K562 (cell line): ENCODE measurements around the gene DPAGT1.

Source experiments
- CREB1 ChIP-seq, 2 experiments: sonication (generic) in 1 of 2; formaldehyde crosslinking in 1 of 2; IDR thresholded peaks; 2 replicates each; pipeline versions ENCODE4 v1.6.1 to v1.8.0; 2012 to 2022; ENCODE audit warnings: inconsistent platforms in 1 of 2, mild to moderate bottlenecking in 1 of 2, missing genetic modification reagents in 1 of 2, moderate library complexity in 1 of 2
- EP300 ChIP-seq: IDR thresholded peaks from 2 replicates; pipeline ENCODE4 v1.6.1; 2012; ENCODE audit warnings: low read length, improper control_type of control experiment
- POLR2A ChIP-seq: fragments of 450-650 bp; conservative IDR thresholded peaks from 2 replicates; pipeline ENCODE4 v1.6.1; 2016
- RAD21 ChIP-seq, 2 experiments: fragments of 250-450 bp in 1 of 2; fragments of 450-650 bp in 1 of 2; sonication (Bioruptor Pico) in 1 of 2; formaldehyde crosslinking in 1 of 2; IDR thresholded peaks in 1 of 2; conservative IDR thresholded peaks in 1 of 2; 2 replicates each; pipeline versions ENCODE4 v1.4.0 to v1.8.0; 2020 to 2022; ENCODE audit warnings: mild to moderate bottlenecking in 2 of 2, moderate library complexity in 1 of 2
- SMAD1 ChIP-seq: fragments of 150-350 bp; IDR thresholded peaks from 2 replicates; pipeline ENCODE4 v1.6.1; 2014; ENCODE audit warnings: low read length, low read depth; ENCODE audit not compliant: partially characterized antibody
- SMARCA4 ChIP-seq: fragments of 450-650 bp; IDR thresholded peaks from 2 replicates; pipeline ENCODE4 v1.6.1; 2016
- SP2 ChIP-seq: IDR thresholded peaks from 2 replicates; pipeline ENCODE4 v1.6.1; 2011; ENCODE audit warnings: mild to moderate bottlenecking, low read depth, low read length, moderate library complexity; ENCODE audit not compliant: poor library complexity, severe bottlenecking; ENCODE audit errors: extremely low read depth
- ZNF79 ChIP-seq: fragments of 250-450 bp; sonication (Bioruptor Pico); IDR thresholded peaks from 2 replicates; pipeline ENCODE4 v1.4.0; 2020; ENCODE audit warnings: low read depth, mild to moderate bottlenecking, moderate library complexity
- TF ChIP-seq, protein P1 (sequence below), 3 experiments: IDR thresholded peaks in 2 of 3; conservative IDR thresholded peaks in 1 of 3; 2 replicates each; pipeline ENCODE4 v1.5.1; 2011 to 2012; ENCODE audit warnings: low read length in 3 of 3, mild to moderate bottlenecking in 3 of 3, control low read depth in 2 of 3, improper control_type of control experiment in 1 of 3, inconsistent platforms in 1 of 3, low read depth in 1 of 3, mixed read lengths in 1 of 3, moderate library complexity in 1 of 3; ENCODE audit not compliant: insufficient read depth in 2 of 3

DNA sequence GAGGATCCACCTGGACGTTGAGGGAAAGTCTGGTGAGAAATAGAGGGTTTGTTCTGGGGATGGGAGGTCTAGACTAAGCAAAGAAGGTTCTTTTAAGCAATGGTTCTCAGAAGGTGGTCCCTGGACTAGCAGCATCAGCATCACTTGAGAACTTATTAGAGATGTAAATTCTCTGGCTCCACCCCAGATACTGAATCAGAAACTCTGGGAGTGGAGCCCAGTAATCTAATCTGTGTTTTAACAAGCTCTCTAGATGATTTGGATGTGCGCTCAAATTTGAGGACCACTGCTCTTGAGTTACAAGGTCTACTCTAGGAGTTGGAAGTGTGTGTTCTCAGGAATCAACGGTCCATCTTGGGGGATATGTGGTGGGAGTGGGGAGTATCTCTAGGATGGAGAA is 43.9 kb upstream of the DPAGT1 start:
- TF ChIP-seq RAD21 (CRISPR knock-in tag; conservative IDR thresholded peaks at IDR 0.05 in 1 of 2, IDR thresholded peaks at IDR 0.05 in 1 of 2), result no peak
- TF ChIP-seq, protein P1, sequence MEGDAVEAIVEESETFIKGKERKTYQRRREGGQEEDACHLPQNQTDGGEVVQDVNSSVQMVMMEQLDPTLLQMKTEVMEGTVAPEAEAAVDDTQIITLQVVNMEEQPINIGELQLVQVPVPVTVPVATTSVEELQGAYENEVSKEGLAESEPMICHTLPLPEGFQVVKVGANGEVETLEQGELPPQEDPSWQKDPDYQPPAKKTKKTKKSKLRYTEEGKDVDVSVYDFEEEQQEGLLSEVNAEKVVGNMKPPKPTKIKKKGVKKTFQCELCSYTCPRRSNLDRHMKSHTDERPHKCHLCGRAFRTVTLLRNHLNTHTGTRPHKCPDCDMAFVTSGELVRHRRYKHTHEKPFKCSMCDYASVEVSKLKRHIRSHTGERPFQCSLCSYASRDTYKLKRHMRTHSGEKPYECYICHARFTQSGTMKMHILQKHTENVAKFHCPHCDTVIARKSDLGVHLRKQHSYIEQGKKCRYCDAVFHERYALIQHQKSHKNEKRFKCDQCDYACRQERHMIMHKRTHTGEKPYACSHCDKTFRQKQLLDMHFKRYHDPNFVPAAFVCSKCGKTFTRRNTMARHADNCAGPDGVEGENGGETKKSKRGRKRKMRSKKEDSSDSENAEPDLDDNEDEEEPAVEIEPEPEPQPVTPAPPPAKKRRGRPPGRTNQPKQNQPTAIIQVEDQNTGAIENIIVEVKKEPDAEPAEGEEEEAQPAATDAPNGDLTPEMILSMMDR (IDR thresholded peaks at IDR 0.05 in 2 of 3, conservative IDR thresholded peaks at IDR 0.05 in 1 of 3; ENCODE audit: insufficient read depth in 2 of 3, low read depth in 1 of 3, low read length in 3 of 3), result no peak
- no peak for TF ChIP-seq POLR2A
- no peak for TF ChIP-seq ZNF79 (CRISPR knock-in tag)
- no peak for TF ChIP-seq CREB1 (IDR thresholded peaks at IDR 0.05)
- TF ChIP-seq CREB1 (CRISPR knock-in tag; IDR thresholded peaks at IDR 0.05), result no peak
- TF ChIP-seq EP300, result no peak
- TF ChIP-seq SMARCA4, result no peak
- TF ChIP-seq SP2, result no peak
- TF ChIP-seq SMAD1, result no peak
